Testis (tissue), 2 donors: Measurements from ENCODE around the gene OR10J1.

Experiments used
- CTCF ChIP-seq, 3 experiments: fragments of 450-650 bp in 2 of 3; fragments of 200-600 bp in 1 of 3; sonication (generic) in 1 of 3; IDR thresholded peaks; one replicate each; pipeline ENCODE4 v1.5.1; 2016 to 2019; ENCODE audit warnings: antibody characterized with exemption in 3 of 3, mild to moderate bottlenecking in 2 of 3, moderate library complexity in 1 of 3
- POLR2A ChIP-seq: fragments of 450-650 bp; IDR thresholded peaks from one replicate; pipeline ENCODE4 v1.6.1; 2017; ENCODE audit warnings: antibody characterized with exemption, mild to moderate bottlenecking, moderate library complexity

- TF ChIP-seq CTCF (IDR thresholded peaks at IDR 0.05) (no peak), POLR2A (no peak)
These were observed 7.6 kb upstream of the OR10J1 start, which contains the start of gene OR10J4 for GRCh38 chr1:159431904-159432303.
